ENCODE results near the gene GPR37L1. TPM values are rescaled to one million over a fixed set of nuclear protein-coding genes. Genes with fewer than 3 reads are reported as not detected.
"Not testable (repeated sequence)": the region's sequence is repeated elsewhere in the genome, so short reads cannot be mapped to it uniquely, and the experiment has no call there.

The GPR37L1 gene
- total RNA-seq, 2 experiments from 2014 or later, result not detected

DNA sequence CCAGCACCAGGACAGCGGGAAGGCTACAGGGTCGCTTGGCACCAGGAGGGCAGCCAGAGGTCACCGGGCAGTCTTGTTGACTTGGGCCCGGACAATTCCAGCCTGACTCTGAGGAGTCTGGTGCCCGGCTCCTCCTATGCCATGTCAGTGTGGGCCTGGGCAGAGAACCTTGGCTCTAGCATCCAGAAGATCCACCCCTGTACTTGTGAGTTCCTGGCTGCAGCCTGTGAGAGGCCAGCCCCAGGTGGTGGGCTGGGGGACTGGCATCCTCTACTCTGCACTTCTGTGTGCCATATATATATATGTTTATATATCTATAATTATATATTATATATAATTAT, 49.3 kb downstream of the GPR37L1 start:
- no peak for DNase-seq
- Mint-ChIP-seq H3K27me3 (no peaks in the 10 kb centered on the region), H3K27ac (no peak overlapping the region), H3K4me3 (no peak overlapping the region), H3K4me1 (peaks cover 6% of the 10 kb centered on the region), H3K9me3 (no peaks in the 10 kb centered on the region), H3K36me3 (ENCODE audit: low read depth) (no peaks in the 10 kb centered on the region)
- POLR2A ChIA-PET, result no interaction called here
- CTCF ChIA-PET, result no interaction called here

GRCh38 chr1:202173993-202174392, 51.3 kb downstream of the GPR37L1 start:
- Mint-ChIP-seq H3K9me3 (no peaks in the 10 kb centered on the region), H3K27me3 (no peaks in the 10 kb centered on the region), H3K27ac (no peak overlapping the region), H3K4me1 (peaks cover 4% of the 10 kb centered on the region), H3K4me3 (no peak overlapping the region), H3K36me3 (ENCODE audit: low read depth) (no peaks in the 10 kb centered on the region)
- ChIA-PET POLR2A (no interaction called here), CTCF (interaction anchor here (0.9 to 2.4 kb wide), 6 partner anchors 8 to 65 kb away, joined by 3 to 8 read pairs (median 4); partner anchors contain the start of genes LGR6 and PTPN7)
- DNase-seq, result no peak

DNA sequence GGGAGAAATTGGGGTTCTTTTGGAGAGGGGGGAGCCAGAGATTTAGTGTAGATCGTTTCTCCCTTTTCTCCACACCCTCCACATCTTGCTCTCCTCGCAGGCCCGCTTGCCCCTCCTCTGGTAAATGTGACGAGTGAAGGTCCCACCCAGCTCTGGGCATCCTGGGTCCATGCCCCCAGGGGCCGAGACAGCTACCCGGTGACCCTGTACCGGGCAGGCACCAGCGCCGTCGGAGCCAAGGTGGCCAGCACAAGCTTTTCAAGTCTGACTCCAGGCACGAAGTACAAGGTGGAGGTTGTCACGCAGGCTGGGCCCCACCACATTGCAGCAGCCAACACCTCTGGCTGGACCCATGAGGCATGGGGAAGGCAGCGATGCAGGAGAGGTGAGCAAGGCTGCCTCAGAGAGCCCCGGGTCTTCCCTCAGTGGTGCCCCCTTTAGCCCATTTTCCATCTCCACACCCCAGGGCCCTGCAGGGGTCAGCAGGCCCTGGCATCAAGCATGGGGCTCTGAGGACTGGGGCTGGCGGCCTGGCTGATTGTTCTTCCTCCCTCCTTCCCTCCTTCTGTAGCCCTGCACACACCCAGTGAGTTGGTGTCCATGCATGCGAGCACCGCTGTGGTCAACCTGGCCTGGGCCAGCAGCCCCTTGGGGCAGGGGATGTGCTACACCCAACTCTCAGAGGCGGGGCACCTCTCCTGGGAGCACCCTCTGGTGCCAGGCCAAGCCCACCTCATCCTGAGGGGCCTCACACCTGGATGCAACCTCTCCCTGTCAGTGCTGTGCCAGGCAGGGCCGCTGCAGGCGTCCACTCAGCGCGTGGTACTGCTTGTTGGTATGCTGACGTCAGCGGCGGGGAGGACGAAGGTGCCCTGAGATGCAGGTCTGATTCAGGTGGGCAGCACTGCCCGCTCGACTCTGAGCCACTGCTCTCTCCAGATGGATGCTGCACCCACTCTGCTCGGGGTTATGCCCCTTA, 54.5 kb downstream of the GPR37L1 start:
- ChIA-PET POLR2A (no interaction called here), CTCF (interaction anchor here (0.5 to 1.1 kb wide), 4 partner anchors 12 to 177 kb away, joined by 3 to 7 read pairs (median 4); partner anchors contain the start of gene LGR6)
- no peaks in the 10 kb centered on the region for H3K4me1 Mint-ChIP-seq
- H3K9me3 Mint-ChIP-seq, result no peaks in the 10 kb centered on the region
- no peak for DNase-seq
- H3K4me3 Mint-ChIP-seq, result no peak overlapping the region
- no peaks in the 10 kb centered on the region for H3K36me3 Mint-ChIP-seq (ENCODE audit: low read depth)
- H3K27ac Mint-ChIP-seq, result no peak overlapping the region
- no peaks in the 10 kb centered on the region for H3K27me3 Mint-ChIP-seq

GRCh38 chr1:202179828-202180750, 57.4 kb downstream of the GPR37L1 start:
- H3K27me3 Mint-ChIP-seq, result peaks cover 3% of the 10 kb centered on the region
- no peaks in the 10 kb centered on the region for H3K9me3 Mint-ChIP-seq
- H3K4me1 Mint-ChIP-seq, result peaks cover 12% of the 10 kb centered on the region
- POLR2A ChIA-PET, result no interaction called here
- no peak for DNase-seq
- H3K4me3 Mint-ChIP-seq, result no peak overlapping the region
- H3K27ac Mint-ChIP-seq, result no peak overlapping the region
- CTCF ChIA-PET, result interaction anchor here (0.6 to 2.8 kb wide), 6 partner anchors 13 to 387 kb away, joined by 3 to 14 read pairs (median 6); partner anchors contain the start of genes LGR6 and PTPN7
- H3K36me3 Mint-ChIP-seq (ENCODE audit: low read depth), result no peaks in the 10 kb centered on the region

DNA sequence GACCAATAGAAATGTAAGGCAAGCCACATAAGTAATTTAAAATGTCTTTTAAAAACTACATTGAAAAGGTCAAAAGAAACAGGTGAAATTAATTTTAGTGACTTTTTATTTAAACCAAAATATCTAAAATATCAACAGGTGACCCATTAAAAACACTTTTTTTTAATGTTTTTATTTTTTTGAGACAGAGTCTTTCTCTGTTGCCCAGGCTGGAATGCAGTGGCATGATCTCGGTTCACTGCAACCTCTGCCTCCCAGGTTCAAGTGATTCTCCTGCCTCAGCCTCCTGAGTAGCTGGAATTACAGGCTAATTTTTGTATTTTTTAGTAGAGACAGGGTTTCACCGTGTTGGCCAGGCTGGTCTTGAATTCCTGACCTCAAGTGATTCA, 58.0 kb downstream of the GPR37L1 start:
- DNase-seq; H3K36me3 Mint-ChIP-seq (ENCODE audit: low read depth); POLR2A ChIA-PET; H3K27me3 Mint-ChIP-seq; H3K9me3 Mint-ChIP-seq; H3K27ac Mint-ChIP-seq; H3K4me3 Mint-ChIP-seq: not testable (repeated sequence)
- peaks cover 12% of the 10 kb centered on the region for H3K4me1 Mint-ChIP-seq
- CTCF ChIA-PET, result interaction anchor here (1.5 to 2.8 kb wide), 3 partner anchors 12 to 21 kb away, joined by 5 to 14 read pairs (median 6); partner anchors contain the start of genes LGR6 and PTPN7

GRCh38 chr1:202181586-202181985, 58.9 kb downstream of the GPR37L1 start:
- H3K4me1 Mint-ChIP-seq, result peaks cover 12% of the 10 kb centered on the region
- ChIA-PET CTCF (interaction anchor here (0.6 to 2.8 kb wide), 4 partner anchors 12 to 83 kb away, joined by 3 to 14 read pairs (median 6); partner anchors contain the start of genes LGR6 and PTPN7), POLR2A (interaction anchor here (0.6 kb wide), 1 partner anchor 161 kb away, joined by 3 read pairs; no protein-coding TSS in a partner anchor)
- no peak for DNase-seq
- no peak overlapping the region for H3K27ac Mint-ChIP-seq
- H3K4me3 Mint-ChIP-seq, result no peak overlapping the region
- no peaks in the 10 kb centered on the region for H3K9me3 Mint-ChIP-seq
- no peaks in the 10 kb centered on the region for H3K36me3 Mint-ChIP-seq (ENCODE audit: low read depth)
- H3K27me3 Mint-ChIP-seq, result peaks cover 4% of the 10 kb centered on the region

DNA sequence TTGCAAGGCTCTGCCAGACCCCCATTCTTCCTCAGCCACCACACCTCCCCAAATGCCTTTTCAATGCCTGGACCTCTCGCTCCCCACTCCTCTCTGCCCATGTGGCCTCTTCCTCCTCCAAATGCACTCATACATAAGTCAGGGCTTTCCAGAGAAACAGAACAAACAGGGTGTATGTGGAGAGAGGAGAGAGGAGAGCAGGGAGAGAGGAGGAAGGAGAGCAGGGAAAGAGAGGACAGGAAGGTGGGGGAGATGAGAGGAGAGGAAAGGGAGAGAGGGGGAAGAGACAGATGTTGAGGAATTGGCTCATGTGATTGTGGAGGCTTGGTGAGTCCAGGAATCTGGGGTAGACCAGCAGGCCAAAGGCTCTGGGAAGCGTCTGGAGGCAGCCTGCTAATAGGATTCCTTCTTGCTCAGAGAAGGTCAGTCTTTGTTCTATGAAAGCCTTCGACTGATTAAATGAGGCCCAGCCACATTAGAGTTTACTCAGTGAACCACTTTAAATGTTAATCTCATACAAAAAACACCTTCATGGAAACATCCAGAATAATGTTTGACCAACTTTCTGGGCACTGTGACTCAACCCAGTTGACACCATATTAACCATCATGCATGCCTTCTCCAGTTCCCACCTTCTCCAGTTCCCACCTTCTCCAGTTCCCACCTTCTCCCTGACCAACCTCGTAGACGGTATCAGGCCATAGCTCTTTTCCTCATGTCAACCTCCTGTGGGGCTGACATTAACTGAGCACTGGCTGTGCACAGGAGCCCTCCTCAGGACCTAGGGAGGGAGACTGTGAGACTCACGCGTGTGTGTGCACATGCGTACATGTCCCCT, 59.5 kb downstream of the GPR37L1 start:
- Mint-ChIP-seq H3K27ac (no peak overlapping the region), H3K27me3 (peaks cover 4% of the 10 kb centered on the region), H3K4me1 (peaks cover 12% of the 10 kb centered on the region), H3K36me3 (ENCODE audit: low read depth) (no peaks in the 10 kb centered on the region), H3K9me3 (no peaks in the 10 kb centered on the region), H3K4me3 (no peak overlapping the region)
- CTCF ChIA-PET, result interaction anchor here (0.6 to 0.8 kb wide), 3 partner anchors 11 to 790 kb away, joined by 3 read pairs; partner anchors contain the start of gene LGR6
- no peak for DNase-seq
- POLR2A ChIA-PET, result interaction anchor here (0.6 kb wide), 1 partner anchor 160 kb away, joined by 3 read pairs; the partner anchor contains the start of gene UBE2T

Other genes with a start within 250 kb of the GPR37L1 start
- gene SHISA4, start 234.0 kb upstream of the GPR37L1 start, total RNA-seq, result under 1 TPM; 0.57 to 0.83 TPM
- not detected for gene LMOD1, start 176.4 kb upstream of the GPR37L1 start, total RNA-seq
- gene TIMM17A, start 167.4 kb upstream of the GPR37L1 start, total RNA-seq, result 10 to 100 TPM; 42.8 to 45.1 TPM
- gene RNPEP, start 140.3 kb upstream of the GPR37L1 start, total RNA-seq, result 10 to 100 TPM; 31.0 to 32.8 TPM
- gene ELF3, start 112.3 kb upstream of the GPR37L1 start, total RNA-seq, result under 1 TPM; 0.22 to 0.56 TPM
- gene ARL8A, start 21.8 kb downstream of the GPR37L1 start, total RNA-seq, result 10 to 100 TPM; 51.6 to 53.8 TPM
- gene PTPN7, start 37.7 kb downstream of the GPR37L1 start, total RNA-seq, result 100 to 1,000 TPM; 183 to 188 TPM
- gene LGR6, start 70.9 kb downstream of the GPR37L1 start, total RNA-seq, result not detected
- gene UBE2T, start 219.0 kb downstream of the GPR37L1 start, total RNA-seq, result 10 to 100 TPM; 68.3 to 80.3 TPM
- 10 to 100 TPM; 20.2 to 25.0 TPM for gene PPP1R12B, start 225.8 kb downstream of the GPR37L1 start, total RNA-seq